HepG2 (cell line): ENCODE measurements around the gene CPT1A. TPM values are rescaled to one million over a fixed set of nuclear protein-coding genes. Genes with fewer than 3 reads are reported as not detected.

Experiments used
- BCL6 ChIP-seq: IDR thresholded peaks from 2 replicates; pipeline ENCODE4 v1.6.1; 2016; ENCODE audit warnings: missing genetic modification reagents, missing compliant biosample characterization
- HBP1 ChIP-seq: IDR thresholded peaks from 2 replicates; pipeline ENCODE4 v1.6.1; 2016; ENCODE audit warnings: low read depth, control low read depth
- HOXA3 ChIP-seq: sonication (generic); formaldehyde crosslinking; IDR thresholded peaks from 2 replicates; pipeline ENCODE4 v1.5.0; 2020; ENCODE audit warnings: missing genetic modification reagents
- IRF9 ChIP-seq: sonication (generic); formaldehyde crosslinking; IDR thresholded peaks from 2 replicates; pipeline ENCODE4 v1.8.0; 2022; ENCODE audit warnings: missing genetic modification reagents, mild to moderate bottlenecking, borderline replicate concordance
- KAT8 ChIP-seq: IDR thresholded peaks from 2 replicates; pipeline ENCODE4 v1.6.1; 2016; ENCODE audit warnings: missing genetic modification reagents, missing compliant biosample characterization
- KLF11 ChIP-seq: IDR thresholded peaks from 2 replicates; pipeline ENCODE4 v1.6.1; 2016; ENCODE audit warnings: missing compliant biosample characterization
- MATR3 ChIP-seq: sonication (generic); formaldehyde crosslinking; IDR thresholded peaks from 2 replicates; pipeline ENCODE4 v1.4.0; 2020; ENCODE audit warnings: missing genetic modification reagents
- MIER3 ChIP-seq: IDR thresholded peaks from 2 replicates; pipeline ENCODE4 v1.6.1; 2016; ENCODE audit warnings: missing compliant biosample characterization, borderline replicate concordance
- MXD1 ChIP-seq: sonication (generic); formaldehyde crosslinking; IDR thresholded peaks from 2 replicates; pipeline ENCODE4 v1.4.0; 2020; ENCODE audit warnings: mild to moderate bottlenecking, missing genetic modification reagents
- PBX2 ChIP-seq: IDR thresholded peaks from 2 replicates; pipeline ENCODE4 v1.6.1; 2016; ENCODE audit warnings: control low read depth
- POLR2A ChIP-seq, 2 experiments: IDR thresholded peaks; 2 replicates each; pipeline ENCODE4 v1.6.1; 2011; ENCODE audit warnings: low read depth in 2 of 2, low read length in 2 of 2, mild to moderate bottlenecking in 1 of 2, moderate library complexity in 1 of 2; ENCODE audit not compliant: insufficient read depth in 1 of 2
- RERE ChIP-seq: IDR thresholded peaks from 2 replicates; pipeline ENCODE4 v1.6.1; 2016; ENCODE audit warnings: low read depth, missing genetic modification reagents, missing compliant biosample characterization
- SNAI1 ChIP-seq: sonication (generic); formaldehyde crosslinking; IDR thresholded peaks from 2 replicates; pipeline ENCODE4 v1.5.0; 2020; ENCODE audit warnings: mild to moderate bottlenecking, missing genetic modification reagents, borderline replicate concordance
- YEATS4 ChIP-seq: sonication (generic); formaldehyde crosslinking; IDR thresholded peaks from 2 replicates; pipeline ENCODE4 v1.4.0; 2020; ENCODE audit warnings: missing genetic modification reagents, borderline replicate concordance
- ZNF441 ChIP-seq: sonication (generic); formaldehyde crosslinking; IDR thresholded peaks from 2 replicates; pipeline ENCODE4 v1.7.0; 2021; ENCODE audit warnings: missing genetic modification reagents, borderline replicate concordance
- ZNF670 ChIP-seq: sonication (generic); formaldehyde crosslinking; IDR thresholded peaks from 2 replicates; pipeline ENCODE4 v1.8.0; 2022; ENCODE audit warnings: mild to moderate bottlenecking, missing genetic modification reagents, borderline replicate concordance
- ZNF788 ChIP-seq: sonication (generic); formaldehyde crosslinking; IDR thresholded peaks from 2 replicates; pipeline ENCODE4 v1.5.0; 2020; ENCODE audit warnings: mild to moderate bottlenecking, missing genetic modification reagents, borderline replicate concordance
- ZNF83 ChIP-seq: sonication (generic); formaldehyde crosslinking; IDR thresholded peaks from 2 replicates; pipeline ENCODE4 v1.4.0; 2020; ENCODE audit warnings: missing genetic modification reagents, mild to moderate bottlenecking, borderline replicate concordance
- polyA plus RNA-seq, 8 experiments: library from polyadenylated mRNA; depleted of rRNA in 3 of 8; stranded (reverse) in 7 of 8; unstranded in 1 of 8; fragments of >200 nt; fragmentation: Illumina TruSeq in 4 of 8; extraction: Trizol in 4 of 8; gene quantifications; 2 replicates each; pipeline versions ENCODE4 v1.2.1 to v1.2.3, GENCODE V29; 2011 to 2016; ENCODE audit warnings: low read depth in 4 of 8, missing spikeins in 1 of 8, mixed read lengths in 1 of 8; ENCODE audit not compliant: insufficient read depth in 1 of 8
- total RNA-seq, 5 experiments: library from RNA; depleted of rRNA; stranded (reverse); fragments of >200 nt; fragmentation: Illumina TruSeq; extraction: Trizol; gene quantifications; 2 replicates each; pipeline ENCODE4 v1.2.3, GENCODE V29; 2016; ENCODE audit warnings: low read depth in 1 of 5

CPT1A gene
- total and polyA plus RNA-seq, 2 of the 13 experiments (the other 11 are each of a cell fraction or from before 2014, with no cell fraction given) = 7.0 to 7.1 TPM

GRCh38 chr11:68843703-68844312, 2.1 kb upstream of the CPT1A start (continued):
- TF ChIP-seq RERE (CRISPR knock-in tag) = peak; percentile 38; the same call in 1 of the 2 replicates
- peak; percentile 88 for TF ChIP-seq PBX2 (CRISPR knock-in tag)
- no peak for TF ChIP-seq ZNF670 (CRISPR knock-in tag)
- peak; percentile 75 for TF ChIP-seq KAT8
- TF ChIP-seq HOXA3 (CRISPR knock-in tag) = peak; percentile 94
- TF ChIP-seq IRF9 (CRISPR knock-in tag) = peak; percentile 86; the same call in 1 of the 2 replicates
- peak; percentile 30; the same call in 1 of the 2 replicates for TF ChIP-seq KLF11 (CRISPR knock-in tag)
- TF ChIP-seq SNAI1 (CRISPR knock-in tag) = 0 out of 2 replicates have a peak, but pooled peaks have one; percentile 40
- TF ChIP-seq POLR2A (IDR thresholded peaks at IDR 0.05; ENCODE audit: insufficient read depth in 1 of 2, low read depth in 2 of 2, low read length in 2 of 2) = no peak
- TF ChIP-seq ZNF83 = no peak
- peak; percentile 73; the same call in 1 of the 2 replicates for TF ChIP-seq MIER3 (CRISPR knock-in tag)
- peak; percentile 68; the same call in 1 of the 2 replicates for TF ChIP-seq ZNF441
- no peak for TF ChIP-seq MATR3
- TF ChIP-seq BCL6 (CRISPR knock-in tag) = peak; percentile 94
- peak; percentile 82; the same call in 1 of the 2 replicates for TF ChIP-seq HBP1
- TF ChIP-seq YEATS4 = peak; percentile 66
- peak; percentile 71; the same call in 1 of the 2 replicates for TF ChIP-seq MXD1 (CRISPR knock-in tag)
- peak; percentile 95 for TF ChIP-seq ZNF788 (CRISPR knock-in tag)
